ENCODE results near the gene PPP2R3A.
"Not testable (repeated sequence)": the region's sequence is repeated elsewhere in the genome, so short reads cannot be mapped to it uniquely, and the experiment has no call there.

Gene PPP2R3A

GRCh38 chr3:136105044-136105443, 139.5 kb downstream of the PPP2R3A start:
- no peak for DNase-seq

- no peak for DNase-seq
Observed at GRCh38 chr3:136106101-136106500, 140.6 kb downstream of the PPP2R3A start.

- no peak for DNase-seq
Observed at GRCh38 chr3:136109499-136109898, 144.0 kb downstream of the PPP2R3A start.

- no peak for DNase-seq
Observed at GRCh38 chr3:136110481-136110880, 145.0 kb downstream of the PPP2R3A start.

GRCh38 chr3:136114421-136114820, 148.9 kb downstream of the PPP2R3A start:
- no peak for DNase-seq

- DNase-seq, result not testable (repeated sequence)
Observed at GRCh38 chr3:136119332-136119731, 153.8 kb downstream of the PPP2R3A start.

- DNase-seq, result not testable (repeated sequence)
Observed at GRCh38 chr3:136119783-136120182, 154.3 kb downstream of the PPP2R3A start.

GRCh38 chr3:136120373-136121348, 155.1 kb downstream of the PPP2R3A start:
- no peak for DNase-seq

GRCh38 chr3:136122006-136122405, 156.5 kb downstream of the PPP2R3A start:
- DNase-seq, result no peak

- DNase-seq, result not testable (repeated sequence)
Observed at GRCh38 chr3:136131647-136132046, 166.1 kb downstream of the PPP2R3A start.

- no peak for DNase-seq
Observed at GRCh38 chr3:136134091-136134490, 168.6 kb downstream of the PPP2R3A start.

- peak; percentile 29 to 75 for DNase-seq
Observed at GRCh38 chr3:136135039-136135802, 169.7 kb downstream of the PPP2R3A start.

- DNase-seq, result no peak
Observed at GRCh38 chr3:136136454-136136853, 170.9 kb downstream of the PPP2R3A start.

- DNase-seq, result no peak
Observed at GRCh38 chr3:136141291-136141785, 175.8 kb downstream of the PPP2R3A start.

- no peak for DNase-seq
Observed at GRCh38 chr3:136141891-136142290, 176.4 kb downstream of the PPP2R3A start.

GRCh38 chr3:136142592-136142991, 177.1 kb downstream of the PPP2R3A start:
- DNase-seq, result peak; percentile 22 to 58

GRCh38 chr3:136144397-136144796, 178.9 kb downstream of the PPP2R3A start:
- DNase-seq, result not testable (repeated sequence)

- DNase-seq, result no peak
Observed at GRCh38 chr3:136146981-136147729, 181.6 kb downstream of the PPP2R3A start.

- DNase-seq, result no peak
Observed at GRCh38 chr3:136149667-136150066, 184.1 kb downstream of the PPP2R3A start.

GRCh38 chr3:136151219-136151618, 185.7 kb downstream of the PPP2R3A start:
- DNase-seq, result no peak

GRCh38 chr3:136152176-136152843, 186.8 kb downstream of the PPP2R3A start:
- DNase-seq, result no peak

- DNase-seq, result no peak
Observed at GRCh38 chr3:136152963-136153362, 187.4 kb downstream of the PPP2R3A start.

All from NCI-H524 (cell line).